Panc1 (cell line): Measurements from ENCODE around the gene EEF1A2.

Experiments
- CTCF ChIP-seq: fragments of 450-650 bp; IDR thresholded peaks from 2 replicates; pipeline ENCODE4 v1.5.1; 2017; ENCODE audit warnings: mild to moderate bottlenecking
- POLR2AphosphoS5 ChIP-seq: IDR thresholded peaks from 2 replicates; pipeline ENCODE4 v1.6.1; 2012; ENCODE audit warnings: mild to moderate bottlenecking, low read depth, low read length, moderate library complexity
- REST ChIP-seq, 2 experiments: IDR thresholded peaks; 2 replicates each; pipeline ENCODE4 v1.6.1; 2011 to 2012; ENCODE audit warnings: low read depth in 2 of 2, control low read depth in 1 of 2, low read length in 1 of 2, mild to moderate bottlenecking in 1 of 2, moderate library complexity in 1 of 2; ENCODE audit not compliant: insufficient read depth in 1 of 2
- SIN3A ChIP-seq: IDR thresholded peaks from 2 replicates; pipeline ENCODE4 v1.6.1; 2012; ENCODE audit warnings: low read depth, mild to moderate bottlenecking, low read length, moderate library complexity, borderline replicate concordance; ENCODE audit not compliant: insufficient read depth
- TCF7L2 ChIP-seq: IDR thresholded peaks from 2 replicates; pipeline ENCODE4 v1.6.1; 2011; ENCODE audit warnings: mild to moderate bottlenecking, low read depth, low read length, inconsistent platforms

- no peak; the same call in 1 of the 2 replicates for TF ChIP-seq CTCF
- no peak for TF ChIP-seq POLR2AphosphoS5
- TF ChIP-seq SIN3A = no peak
- TF ChIP-seq TCF7L2 = no peak
- no peak for TF ChIP-seq REST (IDR thresholded peaks at IDR 0.05; ENCODE audit: insufficient read depth in 1 of 2, low read depth in 2 of 2, low read length in 1 of 2)
Observed at GRCh38 chr20:63483834-63484233, 15.0 kb downstream of the EEF1A2 start.
